Measurements from ENCODE around the gene GGA2.

GGA2 gene

GRCh38 chr16:23509782-23510163 is 521 bp downstream of the GGA2 start:
- no peak for DNase-seq (ENCODE audit: extremely low spot score)
- POLR2A ChIA-PET = interaction anchor here (1.1 kb wide), 1 partner anchor 10 kb away, joined by 4 read pairs; no protein-coding TSS in a partner anchor
- CTCF ChIA-PET = interaction anchor here (1.2 kb wide), 1 partner anchor 9 kb away, joined by 3 read pairs; no protein-coding TSS in a partner anchor
- TF ChIP-seq CTCF (IDR thresholded peaks at IDR 0.05; ENCODE audit: control extremely low read depth, extremely low read depth, low read depth, missing control alignments) = no peak

- DNase-seq (ENCODE audit: extremely low spot score) = no peak
- TF ChIP-seq CTCF (IDR thresholded peaks at IDR 0.05; ENCODE audit: control extremely low read depth, extremely low read depth, low read depth, missing control alignments) = no peak
- CTCF ChIA-PET = interaction anchor here (1.2 to 2.0 kb wide), 3 partner anchors 9 to 14 kb away, joined by 3 to 5 read pairs (median 3); no protein-coding TSS in a partner anchor
- POLR2A ChIA-PET = no interaction called here
Observed at GRCh38 chr16:23509441-23509754, 896 bp downstream of the GGA2 start.

GRCh38 chr16:23508589-23509440 is 1.5 kb downstream of the GGA2 start:
- POLR2A ChIA-PET = interaction anchor here (0.6 kb wide), 1 partner anchor 9 kb away, joined by 3 read pairs; no protein-coding TSS in a partner anchor
- CTCF ChIA-PET = interaction anchor here (1.2 to 2.0 kb wide), 3 partner anchors 8 to 13 kb away, joined by 3 to 5 read pairs (median 3); no protein-coding TSS in a partner anchor
- no peak for TF ChIP-seq CTCF (IDR thresholded peaks at IDR 0.05; ENCODE audit: control extremely low read depth, extremely low read depth, low read depth, missing control alignments)
- no peak for DNase-seq (ENCODE audit: extremely low spot score)

- no peak for DNase-seq (ENCODE audit: extremely low spot score)
- TF ChIP-seq CTCF (IDR thresholded peaks at IDR 0.05; ENCODE audit: control extremely low read depth, extremely low read depth, low read depth, missing control alignments) = no peak
- ChIA-PET CTCF (interaction anchor here (0.8 to 4.7 kb wide), 12 partner anchors 10 to 71 kb away, joined by 3 to 31 read pairs (median 4); no protein-coding TSS in a partner anchor), POLR2A (interaction anchor here (0.5 kb wide), 1 partner anchor 167 kb away, joined by 3 read pairs; no protein-coding TSS in a partner anchor)
Observed at GRCh38 chr16:23506606-23506994, 3.7 kb downstream of the GGA2 start.

GRCh38 chr16:23505671-23506605 is 4.4 kb downstream of the GGA2 start:
- CTCF ChIA-PET = interaction anchor here (1.0 to 4.7 kb wide), 10 partner anchors 10 to 70 kb away, joined by 3 to 31 read pairs (median 4); no protein-coding TSS in a partner anchor
- POLR2A ChIA-PET = interaction anchor here (0.5 to 1.0 kb wide), 2 partner anchors 52 to 167 kb away, joined by 3 to 4 read pairs; partner anchors contain the start of genes EARS2 and UBFD1
- TF ChIP-seq CTCF (IDR thresholded peaks at IDR 0.05; ENCODE audit: control extremely low read depth, extremely low read depth, low read depth, missing control alignments) = no peak
- no peak for DNase-seq (ENCODE audit: extremely low spot score)
